HepG2 (cell line): Measurements from ENCODE around the gene SAMD5. TPM values are rescaled to one million over a fixed set of nuclear protein-coding genes. Genes with fewer than 3 reads are reported as not detected.

Experiments used
- ATAC-seq: fragments of 200-7000 bp; cut with Tn5 transposase; 3 replicates; pipeline ENCODE4 v1.9.1; 2020; ENCODE audit warnings: mild to moderate bottlenecking, moderate library complexity
- BruUV-seq: library from RNA; stranded (reverse); fragments of 400-500 nt; replicated peaks from 2 replicates; lab custom pipeline; 2021; lab: Mats Ljungman, UMichigan
- CTCF ChIA-PET: fragments of 300-600 bp; formaldehyde crosslinking; extraction: SDS; loops from one replicate; lab custom pipeline; 2021; ENCODE audit warnings: low total read pairs, inconsistent platforms, low intra/inter-chr PET ratio; lab: Yijun Ruan, JAX
- POLR2A ChIA-PET: fragments of 350-600 bp; sonication (Branson Sonifier 250); formaldehyde crosslinking; loops from one replicate; lab custom pipeline; 2020; ENCODE audit warnings: antibody characterized with exemption, inconsistent platforms; lab: Yijun Ruan, JAX
- DNase-seq: peaks from one replicate; pipeline ENCODE4 v3.0.0-alpha.2; 2015; ENCODE audit warnings: low spot score
- FAIRE-seq: peaks from 3 replicates; lab custom pipeline; 2011; peaks lifted over from hg19 to GRCh38; lab: Jason Lieb, UNC
- H2AFZ ChIP-seq: one replicate; pipeline ENCODE4 v1.6.1; 2011; ENCODE audit warnings: low read length, inconsistent platforms
- H3K27ac ChIP-seq: fragments of 300-600 bp; 3 replicates; pipeline ENCODE4 v1.8.0; 2011; ENCODE audit warnings: mixed run types, mild to moderate bottlenecking, mixed read lengths, low read length, inconsistent platforms; ENCODE audit not compliant: insufficient read depth; ENCODE audit errors: extremely low read length
- H3K27me3 ChIP-seq, 2 experiments: fragments of 200-600 bp in 1 of 2; 2 replicates in 1 of 2; 3 replicates in 1 of 2; pipeline versions ENCODE4 v1.6.0 to v1.8.0; 2011; ENCODE audit warnings: low read length in 2 of 2, mild to moderate bottlenecking in 2 of 2, moderate library complexity in 2 of 2, inconsistent platforms in 1 of 2; ENCODE audit not compliant: insufficient read depth in 2 of 2, control insufficient read depth in 1 of 2
- H3K36me3 ChIP-seq, 2 experiments: fragments of 200-600 bp in 1 of 2; replicated peaks in 1 of 2; 2 replicates in 1 of 2; 3 replicates in 1 of 2; pipeline versions ENCODE4 v1.5.1 to v1.8.0; 2011; ENCODE audit warnings: low read length in 2 of 2, inconsistent platforms in 1 of 2; ENCODE audit not compliant: insufficient read depth in 2 of 2, control insufficient read depth in 1 of 2
- H3K4me1 ChIP-seq: 2 replicates; pipeline ENCODE4 v1.5.1; 2012; ENCODE audit warnings: low read length, inconsistent platforms; ENCODE audit not compliant: insufficient read depth
- H3K4me2 ChIP-seq: 2 replicates; pipeline ENCODE4 v1.6.0; 2011; ENCODE audit warnings: low read depth, low read length, inconsistent platforms
- H3K4me3 ChIP-seq, 3 experiments: fragments of 200-600 bp in 1 of 3; sonication (generic), shearing (Covaris generic) in 1 of 3; replicated peaks in 1 of 3; 2 replicates each; pipeline ENCODE4 v1.5.1; 2011 to 2016; ENCODE audit warnings: low read length in 3 of 3, inconsistent platforms in 2 of 3, low read depth in 2 of 3, mild to moderate bottlenecking in 2 of 3, control low read depth in 1 of 3, mixed read lengths in 1 of 3; ENCODE audit not compliant: insufficient read depth in 1 of 3
- H3K79me2 ChIP-seq: one replicate; pipeline ENCODE4 v1.6.1; 2011; ENCODE audit warnings: low read length, inconsistent platforms; ENCODE audit not compliant: insufficient read depth
- H3K9ac ChIP-seq: 2 replicates; pipeline ENCODE4 v1.6.0; 2011; ENCODE audit warnings: mild to moderate bottlenecking, low read depth, low read length, inconsistent platforms; ENCODE audit not compliant: insufficient read depth
- H3K9me3 ChIP-seq: 2 replicates; pipeline ENCODE4 v1.5.1; 2012; ENCODE audit warnings: mild to moderate bottlenecking, low read length
- H4K20me1 ChIP-seq: 2 replicates; pipeline ENCODE4 v1.6.0; 2011; ENCODE audit warnings: inconsistent platforms, mild to moderate bottlenecking, low read length, moderate library complexity; ENCODE audit not compliant: insufficient read depth
- CREB3 ChIP-seq: sonication (generic); formaldehyde crosslinking; IDR thresholded peaks from 2 replicates; pipeline ENCODE4 v1.5.0; 2020; ENCODE audit warnings: missing genetic modification reagents
- DDIT3 ChIP-seq: sonication (generic); formaldehyde crosslinking; IDR thresholded peaks from 2 replicates; pipeline ENCODE4 v1.4.0; 2020; ENCODE audit warnings: mild to moderate bottlenecking, missing genetic modification reagents
- E2F1 ChIP-seq: sonication (generic); formaldehyde crosslinking; IDR thresholded peaks from 2 replicates; pipeline ENCODE4 v1.5.0; 2020; ENCODE audit warnings: missing genetic modification reagents
- HNF1A ChIP-seq, 2 experiments: sonication (generic) in 1 of 2; formaldehyde crosslinking in 1 of 2; IDR thresholded peaks; 2 replicates each; pipeline versions ENCODE4 v1.4.0 to v1.6.1; 2016 to 2020; ENCODE audit warnings: borderline replicate concordance in 1 of 2, low read depth in 1 of 2, mild to moderate bottlenecking in 1 of 2, missing genetic modification reagents in 1 of 2
- JDP2 ChIP-seq: sonication (generic); formaldehyde crosslinking; IDR thresholded peaks from 2 replicates; pipeline ENCODE4 v1.8.1; 2022; ENCODE audit warnings: missing genetic modification reagents, borderline replicate concordance
- PCBP2 ChIP-seq: fragments of 200-400 bp; formaldehyde crosslinking; optimal IDR thresholded peaks from 2 replicates; pipeline ENCODE3; 2018; ENCODE audit warnings: low read length, low read depth; ENCODE audit not compliant: poor library complexity, severe bottlenecking
- TBL1XR1 ChIP-seq: fragments of 150-350 bp; IDR thresholded peaks from 2 replicates; pipeline ENCODE4 v1.6.1; 2014; ENCODE audit warnings: borderline replicate concordance, low read length; ENCODE audit not compliant: partially characterized antibody
- ZNF143 ChIP-seq: sonication (generic); formaldehyde crosslinking; IDR thresholded peaks from 2 replicates; pipeline ENCODE4 v1.4.0; 2020; ENCODE audit warnings: missing genetic modification reagents
- ZNF225 ChIP-seq: sonication (generic); formaldehyde crosslinking; IDR thresholded peaks from 2 replicates; pipeline ENCODE4 v1.4.0; 2020; ENCODE audit warnings: mild to moderate bottlenecking, missing genetic modification reagents
- ZNF251 ChIP-seq: sonication (generic); formaldehyde crosslinking; IDR thresholded peaks from 2 replicates; pipeline ENCODE4 v1.9.0; 2021; ENCODE audit warnings: mild to moderate bottlenecking, missing genetic modification reagents
- ZNF496 ChIP-seq: sonication (generic); formaldehyde crosslinking; IDR thresholded peaks from 2 replicates; pipeline ENCODE4 v1.8.1; 2023; ENCODE audit warnings: mild to moderate bottlenecking, moderate library complexity, missing genetic modification reagents; ENCODE audit not compliant: insufficient replicate concordance
- ZNF549 ChIP-seq: sonication (generic); formaldehyde crosslinking; IDR thresholded peaks from 2 replicates; pipeline ENCODE4 v1.5.0; 2020; ENCODE audit warnings: missing genetic modification reagents
- ZNF761 ChIP-seq: sonication (generic); formaldehyde crosslinking; conservative IDR thresholded peaks from 2 replicates; pipeline ENCODE4 v1.4.0; 2020; ENCODE audit warnings: mild to moderate bottlenecking, missing genetic modification reagents
- ZNF776 ChIP-seq: sonication (generic); formaldehyde crosslinking; IDR thresholded peaks from 2 replicates; pipeline ENCODE4 v1.4.0; 2020; ENCODE audit warnings: mild to moderate bottlenecking, missing genetic modification reagents
- WGBS: methylation state at CpG from one replicate; pipeline ENCODE4 v1.1.6; 2017; ENCODE audit warnings: low lambda C conversion rate; 5-methylcytosine and 5-hydroxymethylcytosine counted together
- in situ Hi-C: cut with HindIII; loops from 2 replicates; pipeline ENCODE4 v1.10.0; 2017; ENCODE audit warnings: low pct_unique_long_range_greater_than_20kb; ENCODE audit not compliant: extremely low pct_ligation_motif_present
- intact Hi-C: fragments of 100-400 bp; cut with micrococcal nuclease; formaldehyde crosslinking; loops from one replicate; pipeline ENCODE4 v1.10.0; 2022; ENCODE audit not compliant: unreplicated experiment
- polyA plus RNA-seq, 8 experiments: library from polyadenylated mRNA; depleted of rRNA in 3 of 8; stranded (reverse) in 7 of 8; unstranded in 1 of 8; fragments of >200 nt; fragmentation: Illumina TruSeq in 4 of 8; extraction: Trizol in 4 of 8; gene quantifications; 2 replicates each; pipeline versions ENCODE4 v1.2.1 to v1.2.3, GENCODE V29; 2011 to 2016; ENCODE audit warnings: low read depth in 4 of 8, missing spikeins in 1 of 8, mixed read lengths in 1 of 8; ENCODE audit not compliant: insufficient read depth in 1 of 8
- total RNA-seq, 5 experiments: library from RNA; depleted of rRNA; stranded (reverse); fragments of >200 nt; fragmentation: Illumina TruSeq; extraction: Trizol; gene quantifications; 2 replicates each; pipeline ENCODE4 v1.2.3, GENCODE V29; 2016; ENCODE audit warnings: low read depth in 1 of 5

SAMD5 gene
- total and polyA plus RNA-seq, 2 of the 13 experiments (the other 11 are each of a cell fraction or from before 2014, with no cell fraction given), result 0.02 to 0.07 TPM

- no peaks in the 10 kb centered on the region for H3K79me2 ChIP-seq
- intact Hi-C loops (no loop called here), in situ Hi-C loops (no loop called here)
- CTCF ChIA-PET, result no interaction called here
- no peaks in the 10 kb centered on the region for H3K4me1 ChIP-seq
- H4K20me1 ChIP-seq, result no peaks in the 10 kb centered on the region
- H3K4me3 ChIP-seq, result no peak overlapping the region
- no peak overlapping the region for H3K9ac ChIP-seq
- no peak overlapping the region for H3K27ac ChIP-seq
- H3K36me3 ChIP-seq, result no peaks in the 10 kb centered on the region
- POLR2A ChIA-PET, result no interaction called here
- no peaks in the 10 kb centered on the region for H3K9me3 ChIP-seq
- no peak for ATAC-seq
- no peaks in the 10 kb centered on the region for H3K27me3 ChIP-seq
- no TSS peak for BruUV-seq
- H3K4me2 ChIP-seq, result no peak overlapping the region
- FAIRE-seq, result no peak
- 0% methylated on average over 1 of the region's 1 CpG for WGBS
- no peak for DNase-seq
- no peak overlapping the region for H2AFZ ChIP-seq
- TF ChIP-seq ZNF251 (no peak), ZNF143 (CRISPR knock-in tag) (no peak), TBL1XR1 (no peak), ZNF549 (CRISPR knock-in tag) (no peak), DDIT3 (no peak), CREB3 (CRISPR knock-in tag) (no peak), E2F1 (no peak), PCBP2 (no peak), JDP2 (CRISPR knock-in tag) (no peak), ZNF776 (CRISPR knock-in tag) (no peak), ZNF225 (CRISPR knock-in tag) (no peak), ZNF761 (CRISPR knock-in tag) (no peak), ZNF496 (CRISPR knock-in tag) (no peak), HNF1A (IDR thresholded peaks at IDR 0.05; ENCODE audit: low read depth) (no peak), HNF1A (CRISPR knock-in tag; IDR thresholded peaks at IDR 0.05; ENCODE audit: borderline replicate concordance) (no peak)
These were observed 43.5 kb downstream of the SAMD5 start for GRCh38 chr6:147551976-147552375.
